WTC11 (cell line): ENCODE data around the gene PTPN5. TPM values are rescaled to one million over a fixed set of nuclear protein-coding genes. Genes with fewer than 3 reads are reported as not detected.

Source experiments
- ATAC-seq: fragments of 200-7000 bp; cut with Tn5 transposase; 2 replicates; pipeline ENCODE4 v1.10.0; 2021; ENCODE audit warnings: mild to moderate bottlenecking, moderate library complexity
- CTCF ChIA-PET: fragments of 300-600 bp; sonication (Branson Sonifier 250); formaldehyde crosslinking; loops from one replicate; lab custom pipeline; 2021; ENCODE audit warnings: antibody characterized with exemption; lab: Charles Lee
- POLR2A ChIA-PET: fragments of 350-600 bp; sonication (Branson Sonifier 250); formaldehyde crosslinking; loops from one replicate; lab custom pipeline; 2021; ENCODE audit warnings: antibody characterized with exemption; lab: Charles Lee
- DNase-seq: peaks from one replicate; pipeline ENCODE4 v3.0.0; 2021; ENCODE audit warnings: low spot score
- H3K27ac Mint-ChIP-seq: 2 replicates; pipeline ENCODE4 v1.8.0; 2021; ENCODE audit warnings: mixed read lengths
- H3K27me3 Mint-ChIP-seq: 2 replicates; pipeline ENCODE4 v1.8.0; 2021; ENCODE audit warnings: low read depth, mild to moderate bottlenecking, moderate library complexity, mixed read lengths
- H3K36me3 Mint-ChIP-seq: 2 replicates; pipeline ENCODE4 v1.8.0; 2021; ENCODE audit warnings: mixed read lengths
- H3K4me1 Mint-ChIP-seq: 2 replicates; pipeline ENCODE4 v1.8.0; 2022; ENCODE audit warnings: mixed read lengths
- H3K4me3 Mint-ChIP-seq: 2 replicates; pipeline ENCODE4 v1.8.0; 2021; ENCODE audit warnings: mild to moderate bottlenecking, moderate library complexity, mixed read lengths
- H3K9me3 Mint-ChIP-seq: 2 replicates; pipeline ENCODE4 v1.8.0; 2021; ENCODE audit warnings: mixed read lengths
- AFF4 ChIP-seq: sonication (generic); formaldehyde crosslinking; IDR thresholded peaks from 2 replicates; pipeline ENCODE4 v1.8.1; 2023; ENCODE audit warnings: mild to moderate bottlenecking, missing genetic modification reagents, borderline replicate concordance
- ATF1 ChIP-seq: sonication (generic); formaldehyde crosslinking; IDR thresholded peaks from 2 replicates; pipeline ENCODE4 v1.8.1; 2023; ENCODE audit warnings: mild to moderate bottlenecking, moderate library complexity, missing genetic modification reagents
- ATF2 ChIP-seq: sonication (generic); formaldehyde crosslinking; IDR thresholded peaks from 2 replicates; pipeline ENCODE4 v1.8.1; 2022; ENCODE audit warnings: low read depth, missing genetic modification reagents, borderline replicate concordance
- E2F1 ChIP-seq: sonication (generic); formaldehyde crosslinking; IDR thresholded peaks from 2 replicates; pipeline ENCODE4 v1.8.0; 2022; ENCODE audit warnings: mild to moderate bottlenecking, missing genetic modification reagents
- FOXJ3 ChIP-seq: sonication (generic); formaldehyde crosslinking; IDR thresholded peaks from 2 replicates; pipeline ENCODE4 v1.9.0; 2021; ENCODE audit warnings: missing genetic modification reagents, mild to moderate bottlenecking, borderline replicate concordance
- GABPB1 ChIP-seq: sonication (generic); formaldehyde crosslinking; IDR thresholded peaks from 2 replicates; pipeline ENCODE4 v1.8.1; 2023; ENCODE audit warnings: mild to moderate bottlenecking, missing genetic modification reagents
- NR3C1 ChIP-seq: sonication (generic); formaldehyde crosslinking; conservative IDR thresholded peaks from 2 replicates; pipeline ENCODE4 v1.8.1; 2023; ENCODE audit warnings: low read depth, mild to moderate bottlenecking, missing genetic modification reagents
- OVOL2 ChIP-seq: fragments of 250-450 bp; sonication (Bioruptor Pico); IDR thresholded peaks from 2 replicates; pipeline ENCODE4 v1.9.0; 2021; ENCODE audit warnings: mild to moderate bottlenecking, borderline replicate concordance
- SOX15 ChIP-seq: fragments of 250-450 bp; sonication (Bioruptor Pico); IDR thresholded peaks from 2 replicates; pipeline ENCODE4 v1.9.0; 2021; ENCODE audit warnings: mild to moderate bottlenecking
- ZNF138 ChIP-seq: sonication (generic); formaldehyde crosslinking; conservative IDR thresholded peaks from 2 replicates; pipeline ENCODE4 v1.8.1; 2022; ENCODE audit warnings: mild to moderate bottlenecking, moderate library complexity, missing genetic modification reagents
- ZNF396 ChIP-seq: fragments of 250-450 bp; sonication (Bioruptor Pico); IDR thresholded peaks from 2 replicates; pipeline ENCODE4 v1.8.0; 2021; ENCODE audit warnings: mild to moderate bottlenecking, moderate library complexity, borderline replicate concordance
- ZNF416 ChIP-seq: fragments of 250-450 bp; sonication (Bioruptor Pico); IDR thresholded peaks from 2 replicates; pipeline ENCODE4 v1.9.0; 2021; ENCODE audit warnings: mild to moderate bottlenecking, inconsistent platforms
- ZNF423 ChIP-seq: fragments of 250-450 bp; sonication (Bioruptor Pico); IDR thresholded peaks from 2 replicates; pipeline ENCODE4 v2.1.2; 2022; ENCODE audit warnings: mild to moderate bottlenecking, moderate library complexity
- total RNA-seq: library from RNA; stranded (reverse); gene quantifications from 3 replicates; pipeline ENCODE4 v1.2.3, GENCODE V29; 2021
- TF ChIP-seq, protein P1 (sequence below): fragments of 250-450 bp; sonication (Bioruptor Pico); IDR thresholded peaks from 2 replicates; pipeline ENCODE4 v1.8.0; 2021; ENCODE audit warnings: mild to moderate bottlenecking
- TF ChIP-seq, protein P2 (sequence below): sonication (generic); formaldehyde crosslinking; IDR thresholded peaks from 2 replicates; pipeline ENCODE4 v1.8.1; 2022; ENCODE audit warnings: missing genetic modification reagents, borderline replicate concordance

PTPN5 gene
- total RNA-seq, 1 experiment from 2014 or later: 4.5 TPM

- TF ChIP-seq, protein P1, sequence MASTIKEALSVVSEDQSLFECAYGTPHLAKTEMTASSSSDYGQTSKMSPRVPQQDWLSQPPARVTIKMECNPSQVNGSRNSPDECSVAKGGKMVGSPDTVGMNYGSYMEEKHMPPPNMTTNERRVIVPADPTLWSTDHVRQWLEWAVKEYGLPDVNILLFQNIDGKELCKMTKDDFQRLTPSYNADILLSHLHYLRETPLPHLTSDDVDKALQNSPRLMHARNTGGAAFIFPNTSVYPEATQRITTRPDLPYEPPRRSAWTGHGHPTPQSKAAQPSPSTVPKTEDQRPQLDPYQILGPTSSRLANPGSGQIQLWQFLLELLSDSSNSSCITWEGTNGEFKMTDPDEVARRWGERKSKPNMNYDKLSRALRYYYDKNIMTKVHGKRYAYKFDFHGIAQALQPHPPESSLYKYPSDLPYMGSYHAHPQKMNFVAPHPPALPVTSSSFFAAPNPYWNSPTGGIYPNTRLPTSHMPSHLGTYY (CRISPR knock-in tag): no peak
- no peak for TF ChIP-seq NR3C1 (CRISPR knock-in tag)
- TF ChIP-seq SOX15 (CRISPR knock-in tag): no peak
- TF ChIP-seq, protein P2, sequence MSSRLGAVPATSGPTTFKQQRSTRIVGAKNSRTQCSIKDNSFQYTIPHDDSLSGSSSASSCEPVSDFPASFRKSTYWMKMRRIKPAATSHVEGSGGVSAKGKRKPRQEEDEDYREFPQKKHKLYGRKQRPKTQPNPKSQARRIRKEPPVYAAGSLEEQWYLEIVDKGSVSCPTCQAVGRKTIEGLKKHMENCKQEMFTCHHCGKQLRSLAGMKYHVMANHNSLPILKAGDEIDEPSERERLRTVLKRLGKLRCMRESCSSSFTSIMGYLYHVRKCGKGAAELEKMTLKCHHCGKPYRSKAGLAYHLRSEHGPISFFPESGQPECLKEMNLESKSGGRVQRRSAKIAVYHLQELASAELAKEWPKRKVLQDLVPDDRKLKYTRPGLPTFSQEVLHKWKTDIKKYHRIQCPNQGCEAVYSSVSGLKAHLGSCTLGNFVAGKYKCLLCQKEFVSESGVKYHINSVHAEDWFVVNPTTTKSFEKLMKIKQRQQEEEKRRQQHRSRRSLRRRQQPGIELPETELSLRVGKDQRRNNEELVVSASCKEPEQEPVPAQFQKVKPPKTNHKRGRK (CRISPR knock-in tag): no peak
Measured at GRCh38 chr11:18785411-18785810, 6.2 kb downstream of the PTPN5 start (continued).

GRCh38 chr11:18780896-18781295, 10.7 kb downstream of the PTPN5 start:
- no peaks in the 10 kb centered on the region; the same call in 1 of the 2 replicates for H3K27me3 Mint-ChIP-seq
- peaks cover 14% of the 10 kb centered on the region for H3K4me1 Mint-ChIP-seq
- ChIA-PET POLR2A (no interaction called here), CTCF (interaction anchor here (0.6 to 3.0 kb wide), 10 partner anchors 9 to 73 kb away, joined by 3 to 22 read pairs (median 6); partner anchors contain the start of gene PTPN5)
- H3K36me3 Mint-ChIP-seq: no peaks in the 10 kb centered on the region
- TF ChIP-seq OVOL2 (CRISPR knock-in tag) (no peak), ATF1 (no peak), ATF2 (CRISPR knock-in tag) (no peak), GABPB1 (no peak), AFF4 (CRISPR knock-in tag) (no peak), E2F1 (CRISPR knock-in tag) (no peak)
- H3K9me3 Mint-ChIP-seq: no peaks in the 10 kb centered on the region
- no peak overlapping the region for H3K4me3 Mint-ChIP-seq
- no peak for DNase-seq
- no peak for ATAC-seq
- no peak overlapping the region for H3K27ac Mint-ChIP-seq

DNA sequence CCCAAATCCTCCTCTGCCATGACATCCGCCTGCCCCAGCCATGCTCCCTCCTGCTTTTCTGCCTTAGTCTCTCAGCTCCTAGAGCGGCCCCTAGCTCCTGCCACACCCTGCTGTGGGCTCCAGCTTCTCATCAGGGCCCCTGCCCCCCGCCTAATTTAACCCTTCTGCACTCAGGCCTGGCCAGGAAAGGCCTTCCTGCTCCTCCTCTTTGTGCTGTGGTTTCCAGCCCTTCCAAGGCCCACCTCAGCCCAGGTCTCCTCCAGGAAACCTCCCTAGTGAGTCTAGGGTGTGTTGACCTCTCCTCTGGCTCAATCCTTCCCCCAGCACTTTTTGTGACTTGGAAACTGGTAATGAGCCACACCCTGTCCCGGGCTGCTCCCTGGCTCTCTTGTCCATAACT, 11.3 kb downstream of the PTPN5 start:
- no peak overlapping the region for H3K4me3 Mint-ChIP-seq
- CTCF ChIA-PET: interaction anchor here (0.6 to 3.0 kb wide), 12 partner anchors 10 to 675 kb away, joined by 3 to 22 read pairs (median 5); partner anchors contain the start of gene PTPN5
- DNase-seq: no peak
- TF ChIP-seq ZNF416 (no peak), FOXJ3 (CRISPR knock-in tag) (no peak), GABPB1 (no peak), ZNF396 (no peak), ZNF423 (no peak), ZNF138 (CRISPR knock-in tag) (no peak)
- TF ChIP-seq, protein P1 (CRISPR knock-in tag): no peak
- TF ChIP-seq, protein P2 (CRISPR knock-in tag): no peak

More for the DNA sequence above, 11.3 kb downstream of the PTPN5 start:
- H3K27ac Mint-ChIP-seq: peak overlapping the region; percentile 42
- H3K4me1 Mint-ChIP-seq: peaks cover 13% of the 10 kb centered on the region
- H3K27me3 Mint-ChIP-seq: no peaks in the 10 kb centered on the region; the same call in 1 of the 2 replicates
- H3K9me3 Mint-ChIP-seq: no peaks in the 10 kb centered on the region
- ATAC-seq: no peak; the same call in 1 of the 2 replicates
- no peaks in the 10 kb centered on the region for H3K36me3 Mint-ChIP-seq
- POLR2A ChIA-PET: no interaction called here
